ENCODE results near the gene TPM1.

The TPM1 gene

GRCh38 chr15:63018639-63019038, 23.9 kb upstream of the TPM1 start:
- DNase-seq: no peak

- no peak for DNase-seq
Observed at GRCh38 chr15:63019511-63020109, 22.9 kb upstream of the TPM1 start.

- DNase-seq: no peak
Observed at GRCh38 chr15:63020128-63020527, 22.4 kb upstream of the TPM1 start.

- no peak for DNase-seq
Observed at GRCh38 chr15:63020759-63021430, 21.7 kb upstream of the TPM1 start.

GRCh38 chr15:63022181-63022580, 20.4 kb upstream of the TPM1 start:
- DNase-seq: no peak

GRCh38 chr15:63022663-63023062, 19.9 kb upstream of the TPM1 start:
- DNase-seq: no peak

GRCh38 chr15:63023351-63023945, 19.1 kb upstream of the TPM1 start:
- no peak for DNase-seq

GRCh38 chr15:63025460-63025859, 17.1 kb upstream of the TPM1 start:
- DNase-seq: no peak

GRCh38 chr15:63027646-63028045, 14.9 kb upstream of the TPM1 start:
- no peak for DNase-seq

GRCh38 chr15:63028442-63029110, 14.0 kb upstream of the TPM1 start:
- DNase-seq: no peak

GRCh38 chr15:63029676-63030075, 12.9 kb upstream of the TPM1 start:
- DNase-seq: no peak

GRCh38 chr15:63030101-63030551, 12.4 kb upstream of the TPM1 start:
- no peak for DNase-seq

GRCh38 chr15:63034578-63034977, 8.0 kb upstream of the TPM1 start:
- DNase-seq: no peak

GRCh38 chr15:63035253-63035652, 7.3 kb upstream of the TPM1 start:
- DNase-seq: no peak

GRCh38 chr15:63035977-63036376, 6.6 kb upstream of the TPM1 start:
- DNase-seq: no peak

GRCh38 chr15:63037976-63038720, 4.4 kb upstream of the TPM1 start:
- DNase-seq: peak; percentile 16 to 43

- DNase-seq: no peak
Observed at GRCh38 chr15:63038926-63039673, 3.4 kb upstream of the TPM1 start.

- DNase-seq: no peak
Observed at GRCh38 chr15:63039811-63040210, 2.7 kb upstream of the TPM1 start.

- no peak for DNase-seq
Observed at GRCh38 chr15:63040509-63040908, 2.0 kb upstream of the TPM1 start.

- no peak for DNase-seq
Observed at GRCh38 chr15:63040954-63041353, 1.6 kb upstream of the TPM1 start.

GRCh38 chr15:63041402-63041973, 1.1 kb upstream of the TPM1 start:
- DNase-seq: no peak

GRCh38 chr15:63042877-63043334, 359 bp downstream of the TPM1 start:
- DNase-seq: no peak

Data from NCI-H187 (cell line).